IPS-NIHi7 (cell line): ENCODE results near the gene OR52I1.

Source experiments
- DNase-seq: peaks from one replicate; pipeline ENCODE4 v3.0.0; 2012; ENCODE audit warnings: mixed read lengths; ENCODE audit errors: extremely low spot score

OR52I1 gene

DNA sequence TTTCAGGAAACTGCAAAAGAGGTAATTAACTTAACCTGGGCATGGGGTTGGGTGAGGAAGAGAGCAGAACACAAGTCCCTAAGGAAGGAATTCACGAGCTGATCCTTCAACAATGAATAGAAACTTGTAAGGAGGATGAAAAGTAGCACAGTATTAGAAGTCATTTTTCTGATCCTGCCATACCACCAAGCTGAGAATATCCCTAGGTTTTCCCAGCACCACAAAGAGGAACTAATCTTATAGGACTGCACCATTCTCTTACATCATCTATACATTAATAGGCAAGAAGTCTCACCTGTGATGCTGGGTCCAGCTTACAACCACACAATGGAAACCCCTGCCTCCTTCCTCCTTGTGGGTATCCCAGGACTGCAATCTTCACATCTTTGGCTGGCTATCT lies at the start of gene OR52I1:
OR52I1 (plus strand) TSS at position 301 of the 400 bp plus-strand sequence; CDS start at position 301, 0 bp downstream.
- DNase-seq = no peak

GRCh38 chr11:4544891-4545290 lies 48.9 kb upstream of the OR52I1 start, which contains the start of gene OR52M1:
OR52M1 (plus strand) TSS chr11:4545191; CDS start chr11:4545191, 0 bp downstream.
- no peak for DNase-seq

DNA sequence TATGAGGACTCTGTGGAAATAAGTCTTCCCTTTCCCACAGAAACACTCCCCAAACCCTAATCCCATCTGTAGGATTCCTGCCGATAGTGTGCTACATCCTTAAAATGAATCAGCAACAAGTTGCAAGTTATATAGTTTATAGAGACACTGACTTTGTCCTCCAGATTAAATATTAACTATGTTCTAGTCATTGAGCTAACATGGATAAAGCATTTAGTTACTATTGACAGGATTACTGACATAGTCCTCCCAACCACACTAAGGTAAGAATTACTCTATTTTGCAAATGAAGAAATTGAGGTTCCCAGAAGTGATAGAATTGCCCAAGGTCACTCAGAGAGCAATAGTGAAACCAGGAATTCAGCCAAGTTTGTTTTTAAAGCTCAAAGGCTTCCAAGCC lies 47.0 kb upstream of the OR52I1 start:
- no peak for DNase-seq

DNA sequence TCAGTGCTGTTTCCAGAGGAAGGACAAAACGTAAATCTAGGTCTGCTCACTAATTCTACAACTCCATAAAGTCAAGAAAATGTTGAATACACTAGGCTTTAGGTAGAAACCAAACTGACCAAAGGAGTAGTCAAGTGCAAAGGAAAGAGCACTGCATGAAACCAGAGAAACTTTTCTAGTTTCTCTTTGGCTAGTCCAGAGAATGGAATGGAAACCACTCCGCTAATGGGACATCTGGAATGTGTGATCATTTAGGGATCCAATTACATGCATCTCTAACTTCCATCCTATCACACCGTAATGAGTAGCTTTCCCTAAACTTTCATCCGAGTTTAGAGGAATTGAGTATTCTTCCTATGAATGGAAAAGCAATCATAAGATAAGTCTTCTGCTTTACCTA lies 46.4 kb upstream of the OR52I1 start:
- DNase-seq = no peak

DNA sequence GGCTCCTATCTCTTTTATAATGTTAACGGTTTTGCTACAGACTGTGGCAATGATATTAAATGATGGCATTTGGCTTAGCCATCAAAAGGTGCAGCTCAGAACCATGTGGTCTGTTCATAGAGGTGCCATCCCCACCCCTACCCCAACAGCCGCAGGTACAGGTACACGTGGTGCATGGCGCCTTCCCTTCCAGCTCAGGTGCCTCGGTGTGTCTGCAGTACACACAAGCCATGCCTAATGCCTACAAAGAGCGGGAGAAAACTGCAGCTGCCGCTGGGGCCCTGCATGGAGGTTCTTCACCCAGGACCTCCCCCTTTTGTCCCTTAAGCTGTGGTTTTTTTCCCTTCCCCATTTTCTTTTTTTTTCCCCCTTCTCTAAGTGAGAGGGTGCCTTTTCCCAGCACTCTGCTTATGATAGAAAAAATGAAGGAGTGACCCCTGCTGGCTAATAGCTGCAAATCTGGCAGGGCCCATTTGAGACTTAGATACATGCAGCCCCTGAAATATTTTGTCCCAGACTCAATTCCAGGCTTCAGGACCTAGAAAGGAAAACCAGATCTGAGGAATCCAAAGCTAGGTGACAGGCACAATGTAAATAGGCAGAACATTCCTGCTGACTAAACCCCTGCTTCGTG lies 42.4 kb upstream of the OR52I1 start:
- DNase-seq = peak; percentile 52

DNA sequence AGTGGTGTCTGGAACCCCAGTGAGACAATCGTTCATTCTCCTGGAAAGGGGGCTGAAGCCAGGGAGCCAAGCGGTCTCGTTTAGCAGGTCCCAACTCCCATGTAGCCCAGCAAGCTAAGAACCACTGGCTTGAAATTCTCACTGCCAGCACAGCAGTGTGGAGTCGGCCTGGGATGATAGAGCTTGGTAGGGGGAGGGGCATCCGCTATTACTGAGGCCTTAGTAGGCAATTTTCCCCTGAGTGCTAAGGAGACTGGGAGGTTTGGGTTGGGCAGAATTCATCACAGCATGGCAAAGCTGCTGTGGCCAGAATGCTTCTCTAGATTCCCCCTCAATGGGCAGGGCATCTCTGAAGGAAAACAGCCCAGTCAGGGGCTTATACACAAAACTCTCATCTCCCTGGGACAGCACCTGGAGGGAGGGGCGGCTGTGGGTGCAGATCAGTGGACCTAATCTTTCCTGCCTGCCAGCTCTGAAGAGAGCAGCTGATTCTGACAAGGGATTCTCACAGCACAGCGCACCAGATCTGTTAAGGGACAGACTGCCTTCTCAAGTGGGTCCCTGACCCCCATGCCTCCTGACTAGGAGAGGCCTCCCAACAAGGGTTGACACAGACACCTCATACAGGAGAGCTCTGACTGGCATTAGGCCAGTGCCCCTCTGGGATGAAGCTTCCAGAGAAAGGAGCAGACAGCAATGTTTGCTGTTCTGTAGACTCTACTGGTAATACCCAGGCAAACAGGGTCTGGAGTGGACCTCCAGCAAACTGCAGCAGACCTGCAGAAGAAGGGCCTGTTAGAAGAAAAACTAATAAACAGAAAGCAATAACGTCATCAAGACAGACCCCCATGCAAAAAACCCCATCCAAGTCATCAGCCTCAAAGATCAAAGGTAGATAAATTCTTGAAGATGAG lies 34.1 kb upstream of the OR52I1 start:
- DNase-seq = no peak

- no peak for DNase-seq
Observed at GRCh38 chr11:4560467-4560866, 33.4 kb upstream of the OR52I1 start.

GRCh38 chr11:4565371-4565770 lies 28.5 kb upstream of the OR52I1 start:
- no peak for DNase-seq

GRCh38 chr11:4569075-4569474 lies 24.8 kb upstream of the OR52I1 start:
- no peak for DNase-seq

DNA sequence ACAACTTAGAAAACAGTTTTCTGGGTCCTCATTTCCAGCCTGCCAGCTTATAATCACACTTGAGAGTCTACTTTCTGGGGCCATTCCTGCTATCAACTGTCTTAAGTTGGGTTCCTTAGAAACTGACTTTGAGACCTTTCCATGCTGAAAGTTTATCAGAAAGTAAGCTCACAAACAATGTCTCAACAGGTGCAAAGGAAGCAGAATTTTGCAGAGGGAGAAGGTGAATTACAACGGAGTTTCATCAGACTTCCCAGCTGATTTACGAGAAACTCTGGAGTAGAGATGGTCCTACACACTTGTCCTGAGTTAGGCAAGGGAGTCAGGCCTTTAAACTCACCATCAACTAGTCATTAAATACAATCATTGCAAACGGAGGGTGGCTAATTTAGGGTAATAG lies 17.0 kb upstream of the OR52I1 start:
- DNase-seq = no peak

DNA sequence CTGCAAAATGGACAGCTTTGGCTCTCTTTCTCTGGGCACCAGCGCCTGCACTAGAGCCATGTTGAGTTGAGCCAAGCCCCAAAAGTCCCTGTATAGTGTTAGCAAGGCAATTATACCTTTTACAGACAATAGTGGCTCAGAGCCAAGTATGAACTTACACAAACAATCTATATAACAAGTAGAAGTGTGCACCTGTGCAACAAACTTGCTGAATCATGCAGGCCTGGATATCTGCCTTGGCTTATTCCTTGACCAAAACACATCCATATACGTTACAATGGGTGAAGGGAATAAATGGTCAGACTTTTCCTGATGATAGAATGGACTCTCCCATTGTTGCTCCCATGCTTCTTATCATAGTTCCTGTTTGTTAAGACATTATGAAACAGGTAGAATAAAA lies 16.1 kb upstream of the OR52I1 start:
- no peak for DNase-seq

DNA sequence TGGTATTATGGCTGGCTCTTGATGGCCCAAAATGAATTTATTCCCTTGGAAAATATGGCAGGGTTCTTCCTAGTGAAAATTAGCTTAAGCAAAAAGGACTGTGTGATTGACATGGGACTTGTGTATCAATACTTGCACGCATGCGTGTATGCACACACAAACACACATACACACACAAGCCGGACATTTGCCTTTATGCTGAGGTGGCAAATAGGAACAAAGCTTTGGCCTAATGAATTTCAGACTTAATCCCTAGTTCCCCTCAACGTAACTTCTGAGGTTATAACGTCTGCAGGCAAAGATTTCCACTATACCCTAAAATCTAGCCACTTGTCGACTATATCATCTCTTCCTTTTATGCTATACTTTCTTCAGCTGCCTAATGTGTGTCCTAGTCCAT lies 15.2 kb upstream of the OR52I1 start:
- DNase-seq = no peak

- no peak for DNase-seq
Observed at GRCh38 chr11:4580124-4580523, 13.7 kb upstream of the OR52I1 start.

DNA sequence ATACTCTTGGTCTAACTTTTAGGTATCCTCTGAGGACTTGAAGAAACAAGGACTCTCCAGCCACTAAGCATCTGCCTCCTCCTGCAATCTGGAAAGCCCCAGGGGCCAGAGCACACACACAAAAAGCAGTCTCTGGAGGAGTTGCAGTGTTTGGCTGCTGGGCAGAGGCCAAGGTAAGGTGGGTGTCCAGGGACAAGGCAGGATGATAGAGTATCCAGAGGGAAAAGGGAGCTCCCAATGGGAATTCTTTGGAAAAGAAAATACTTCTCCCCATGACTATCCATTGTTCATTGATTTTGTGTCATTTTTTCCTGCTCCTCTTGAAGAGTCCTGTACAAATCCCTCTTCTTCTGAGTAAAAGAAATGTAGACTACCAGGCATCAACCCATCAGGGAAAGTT lies 12.4 kb upstream of the OR52I1 start, which contains the start of gene OR52I2:
OR52I2 (plus strand) TSS at position 301 of the 400 bp plus-strand sequence.
- no peak for DNase-seq

- DNase-seq = no peak
Observed at GRCh38 chr11:4589017-4589416, 4.8 kb upstream of the OR52I1 start.

DNA sequence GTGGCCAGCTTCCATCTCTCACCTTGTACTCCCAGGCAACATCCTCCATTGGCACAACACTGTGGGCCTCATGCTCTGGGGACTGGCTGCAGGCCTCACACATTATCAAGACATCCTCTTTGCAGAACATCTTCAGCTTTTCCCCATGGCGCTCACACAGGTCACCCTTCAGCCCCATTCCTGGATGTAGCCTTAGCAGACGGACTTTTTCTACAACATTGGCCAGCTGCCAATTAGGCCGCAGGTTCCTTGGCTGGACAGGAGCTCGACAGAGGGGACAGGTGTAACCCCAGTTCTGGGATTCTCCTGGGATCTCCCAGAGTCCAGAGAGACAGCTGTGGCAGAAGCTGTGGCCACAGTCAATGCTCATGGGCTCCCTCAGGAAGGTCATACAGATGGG lies 11.2 kb downstream of the OR52I1 start:
- DNase-seq = no peak

DNA sequence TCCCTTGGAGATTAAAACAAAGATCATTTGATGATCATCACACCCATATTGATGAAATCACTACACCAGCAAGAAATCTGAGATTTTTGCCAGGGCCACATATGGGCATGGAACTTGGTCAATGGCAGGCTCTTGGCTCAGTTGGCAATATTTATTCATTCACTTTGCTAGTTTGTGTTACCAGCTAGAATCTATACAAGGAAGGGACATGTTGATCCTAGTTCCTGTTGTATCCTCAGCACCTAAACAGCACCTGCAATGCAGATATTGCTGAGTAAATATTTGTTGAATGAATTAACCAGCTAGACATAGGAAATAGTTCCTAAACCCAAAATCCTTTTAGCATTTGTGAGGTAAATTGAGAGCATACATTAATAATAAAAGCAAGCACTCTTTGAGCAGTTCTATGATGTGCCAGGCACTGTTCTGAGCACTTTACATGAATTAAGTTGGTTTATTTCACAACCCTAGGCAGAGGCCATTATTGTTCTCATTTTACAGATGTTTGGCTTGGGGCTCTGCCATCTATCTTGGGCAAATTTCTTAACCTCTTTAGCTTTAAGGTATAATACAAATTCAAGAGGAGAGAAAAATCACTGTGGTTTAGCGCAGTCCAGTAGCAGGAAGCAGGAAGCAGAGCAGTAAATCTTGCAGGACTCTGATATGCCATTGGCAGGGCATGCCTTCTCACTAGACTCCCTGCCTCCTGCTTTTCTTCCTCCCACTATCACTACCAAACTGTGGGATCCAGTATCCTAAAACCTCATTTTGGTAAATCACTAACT lies 12.6 kb downstream of the OR52I1 start:
- DNase-seq = no peak

DNA sequence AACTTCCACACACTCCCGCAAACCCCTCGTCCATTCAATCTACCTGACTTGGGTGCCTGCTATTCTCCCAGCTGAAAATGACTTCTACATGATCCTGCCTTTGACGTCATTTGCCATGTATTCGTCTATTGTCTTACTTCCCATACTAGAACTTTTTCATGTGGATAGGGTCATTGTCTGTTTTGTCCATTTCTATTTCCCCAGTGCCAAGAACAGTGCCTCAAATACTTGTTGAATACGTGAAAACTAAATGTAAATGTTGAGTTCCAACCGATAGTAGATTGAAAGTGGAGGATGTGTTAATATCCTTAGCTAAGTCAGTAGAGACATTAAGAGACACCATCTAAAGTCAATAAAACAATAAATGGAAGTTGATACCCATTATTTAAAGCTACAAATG lies 13.3 kb downstream of the OR52I1 start:
- no peak for DNase-seq

DNA sequence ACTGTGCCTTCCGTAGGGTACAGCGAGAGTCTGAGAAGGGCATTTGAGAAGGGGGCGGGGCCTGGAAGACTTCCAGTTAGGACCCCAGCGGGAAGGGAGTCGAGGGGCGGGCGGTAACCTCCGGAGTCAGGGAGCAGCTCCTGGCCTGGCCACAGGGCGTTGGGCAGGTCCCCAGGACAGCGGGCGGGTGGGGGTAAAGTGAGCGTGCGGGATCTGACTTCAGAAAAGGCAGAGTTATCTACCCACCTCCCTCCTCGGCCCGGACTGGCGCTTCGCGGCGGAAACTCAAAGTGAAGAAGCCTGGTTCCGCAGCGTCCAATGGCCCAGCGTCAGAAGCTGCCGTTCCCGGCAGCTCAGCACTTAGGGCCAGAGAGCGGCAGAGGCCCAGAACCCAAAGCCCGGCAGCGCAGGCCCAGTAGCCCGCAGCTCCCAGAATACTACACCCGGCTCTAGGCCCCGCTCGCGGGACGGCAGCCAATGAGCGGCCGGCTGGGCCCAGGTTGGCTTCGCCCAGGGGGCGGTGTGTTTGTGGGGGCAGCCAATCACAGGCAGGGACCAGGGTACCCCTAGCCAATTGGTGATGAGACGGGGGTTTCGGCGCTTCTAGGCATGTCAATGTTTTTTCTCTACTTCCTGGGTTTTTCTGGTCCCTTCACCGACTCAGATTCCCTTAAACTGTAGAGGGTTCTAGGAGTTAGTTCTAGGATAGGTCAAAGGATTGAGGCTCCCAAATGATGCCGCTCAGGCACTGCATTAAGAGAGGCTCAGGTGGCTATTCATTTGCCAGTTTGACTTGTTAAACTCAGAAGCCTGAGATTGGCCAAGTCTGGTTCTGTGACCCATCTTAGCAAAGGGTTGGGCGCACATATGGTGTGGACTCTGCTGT lies 14.2 kb downstream of the OR52I1 start, which contains the start of gene TRIM68:
TRIM68 (minus strand) TSS at position 451 of the 886 bp plus-strand sequence. CDS start 2,727 bp downstream, outside the sequence.
- peak; percentile 99 for DNase-seq

- no peak for DNase-seq
Observed at GRCh38 chr11:4610258-4610935, 16.6 kb downstream of the OR52I1 start.
